ENCODE measurements around the gene PRPH2.

- no peak for TF ChIP-seq SMC3 (IDR thresholded peaks at IDR 0.05)
- TF ChIP-seq POLR2A (IDR thresholded peaks at IDR 0.05; ENCODE audit: low read length), result no peak
- no peak for TF ChIP-seq SREBF2 (IDR thresholded peaks at IDR 0.05)
- no peak for TF ChIP-seq EP300 (IDR thresholded peaks at IDR 0.05)
- TF ChIP-seq REST (IDR thresholded peaks at IDR 0.05), result no peak
- no peak for TF ChIP-seq CTCF (IDR thresholded peaks at IDR 0.05)
Measured at GRCh38 chr6:42769836-42770235, 47.4 kb upstream of the PRPH2 start.

Data from A549 (cell line).